ENCODE results near the gene CYP26C1. TPM values are rescaled to one million over a fixed set of nuclear protein-coding genes. Genes with fewer than 3 reads are reported as not detected.
"Not testable (repeated sequence)": the region's sequence is repeated elsewhere in the genome, so short reads cannot be mapped to it uniquely, and the experiment has no call there.

The CYP26C1 gene
- total RNA-seq, 1 donor from 2014 or later = not detected

- intact Hi-C loops (cut with micrococcal nuclease) = not testable (repeated sequence)
These were observed 40.5 kb downstream of the CYP26C1 start for GRCh38 chr10:93101148-93101547.

- intact Hi-C loops (cut with micrococcal nuclease) = no loop called here
These were observed 43.4 kb downstream of the CYP26C1 start for GRCh38 chr10:93103953-93104352.

- intact Hi-C loops (cut with micrococcal nuclease) = no loop called here
These were observed 46.1 kb downstream of the CYP26C1 start for GRCh38 chr10:93106631-93107072.

DNA sequence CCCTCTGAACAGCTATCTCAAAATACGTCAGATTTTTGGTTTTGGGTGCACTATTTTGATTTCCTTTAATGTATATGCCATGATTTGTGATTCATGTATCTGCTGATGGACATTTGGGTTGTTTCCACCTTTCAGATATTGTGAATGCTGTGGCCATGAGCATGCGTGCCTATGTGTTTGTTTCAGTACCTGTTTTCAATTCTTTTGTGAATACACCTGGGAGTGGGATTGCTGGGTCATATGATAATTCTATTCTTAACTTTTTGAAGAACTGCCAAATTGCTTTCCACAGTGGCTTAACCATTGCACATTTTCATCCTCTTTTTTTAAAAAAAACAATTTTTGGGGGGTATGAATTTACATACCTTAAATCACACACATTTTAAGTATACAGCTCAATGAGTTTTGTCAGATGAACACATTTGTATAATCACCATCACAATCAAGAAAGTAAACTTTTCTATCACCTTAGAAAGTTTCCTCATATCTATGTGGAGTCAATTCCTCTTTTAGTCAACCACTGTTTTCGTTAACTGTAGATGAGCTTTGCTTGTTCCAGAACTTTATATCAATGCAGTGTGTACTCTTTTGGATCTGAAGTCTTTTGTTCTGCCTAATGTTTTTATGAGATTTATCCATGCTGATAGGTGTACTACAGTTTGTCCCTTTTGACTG is 50.0 kb downstream of the CYP26C1 start:
- intact Hi-C loops (cut with micrococcal nuclease) = no loop called here

DNA sequence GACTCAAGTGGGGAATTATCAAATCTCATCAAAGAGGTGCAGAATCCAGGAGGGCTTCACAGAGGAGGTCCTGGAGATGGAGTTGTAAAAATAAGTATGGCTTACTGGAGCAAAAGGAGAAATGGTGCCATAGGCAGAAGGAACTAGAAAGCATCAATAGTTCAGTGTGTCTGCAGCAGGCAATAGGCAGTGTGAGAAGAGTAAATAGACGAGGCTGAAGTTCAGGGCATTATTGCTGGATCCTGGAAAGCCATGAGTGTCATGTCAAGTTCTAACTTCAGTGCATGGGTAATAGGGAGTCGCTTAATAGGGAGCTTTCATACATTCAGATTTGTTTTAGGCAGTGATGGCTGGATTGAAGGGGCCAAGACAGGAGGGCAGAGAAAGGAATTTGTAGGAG is 52.4 kb downstream of the CYP26C1 start:
- intact Hi-C loops (cut with micrococcal nuclease) = no loop called here

GRCh38 chr10:93115661-93116383 is 55.2 kb downstream of the CYP26C1 start:
- intact Hi-C loops (cut with micrococcal nuclease) = loop anchor here (2.0 kb wide), 3 partner anchors 35 to 237 kb away; no protein-coding TSS in a partner anchor

Other genes with a start within 250 kb of the CYP26C1 start
- 11.3 and 12.0 TPM in 2 replicates for gene EXOC6, start 212.3 kb upstream of the CYP26C1 start, total RNA-seq
- not detected in 2 replicates for gene CYP26A1, start 13.1 kb downstream of the CYP26C1 start, total RNA-seq

All from T-helper 2 cell treated with Interferon-gamma antibody and Interleukin-4, amounts not matched to agents 100 ng/mL and 5 ng/mL, for 36 hours (primary cell).